ENCODE results near the gene RNF7. TPM values are rescaled to one million over a fixed set of nuclear protein-coding genes. Genes with fewer than 3 reads are reported as not detected.

Gene RNF7
- total RNA-seq, 2 donors from 2014 or later, result 53.9 to 54.7 TPM

DNA sequence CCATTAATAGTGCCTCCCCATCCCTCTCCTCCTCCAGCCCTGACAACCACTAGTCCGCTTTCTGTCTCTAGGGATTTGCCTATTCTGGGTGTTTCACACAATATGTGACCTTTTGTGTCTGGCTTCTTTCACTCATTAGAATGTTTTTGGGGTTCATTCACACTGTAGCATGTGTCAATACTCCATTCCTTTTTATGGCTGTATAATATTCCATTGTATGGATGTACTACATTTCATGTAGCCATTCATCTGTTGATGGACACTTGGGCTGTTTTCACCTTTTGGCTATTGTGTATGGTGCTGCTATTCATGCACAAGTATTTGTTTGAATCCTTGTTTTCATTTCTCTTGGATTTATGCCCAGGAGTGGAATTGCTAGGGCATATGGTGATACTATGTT, 41.6 kb downstream of the RNF7 start:
- ATAC-seq (ENCODE audit: insufficient number of reproducible peaks, low FRiP score, low read depth), result no peak

DNA sequence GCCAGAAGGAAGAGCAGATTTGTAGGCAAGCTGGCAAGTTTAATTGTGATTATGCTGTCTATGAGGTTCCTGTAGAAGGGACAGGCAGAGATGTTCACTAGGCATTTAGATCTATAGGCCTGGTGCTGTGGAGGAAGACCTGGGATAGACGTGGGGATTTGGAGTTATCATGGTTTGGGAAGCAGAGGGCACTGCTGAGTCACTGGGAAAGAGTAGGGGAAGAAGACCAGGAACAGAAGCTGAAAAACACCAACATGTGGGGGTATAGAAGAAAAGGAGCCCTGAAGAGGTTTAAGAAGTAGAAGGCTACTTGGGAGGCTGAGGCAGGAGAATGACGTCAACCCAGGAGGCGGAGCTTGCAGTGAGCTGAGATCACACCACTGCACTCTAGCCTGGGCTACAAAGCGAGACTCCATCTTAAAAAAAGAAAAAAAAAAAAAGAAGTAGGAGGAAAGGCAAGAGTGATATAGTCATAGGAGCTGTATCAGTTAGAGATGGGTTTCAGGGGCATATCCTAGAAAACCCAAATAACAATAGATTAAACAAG, 44.4 kb downstream of the RNF7 start:
- no peak for ATAC-seq (ENCODE audit: insufficient number of reproducible peaks, low FRiP score, low read depth)
- DNase-seq (ENCODE audit: low spot score), result no peak
- Histone ChIP-seq H3K27ac (no peak overlapping the region), H3K9me3 (no peaks in the 10 kb centered on the region), H3K36me3 (no peaks in the 10 kb centered on the region), H3K27me3 (replicated peaks; ENCODE audit: insufficient read depth) (no peaks in the 10 kb centered on the region), H3K4me1 (ENCODE audit: control insufficient read depth in 1 of 2, low read depth in 2 of 2) (no peaks in the 10 kb centered on the region), H3K4me3 (no peak overlapping the region)
- TF ChIP-seq, protein P1, sequence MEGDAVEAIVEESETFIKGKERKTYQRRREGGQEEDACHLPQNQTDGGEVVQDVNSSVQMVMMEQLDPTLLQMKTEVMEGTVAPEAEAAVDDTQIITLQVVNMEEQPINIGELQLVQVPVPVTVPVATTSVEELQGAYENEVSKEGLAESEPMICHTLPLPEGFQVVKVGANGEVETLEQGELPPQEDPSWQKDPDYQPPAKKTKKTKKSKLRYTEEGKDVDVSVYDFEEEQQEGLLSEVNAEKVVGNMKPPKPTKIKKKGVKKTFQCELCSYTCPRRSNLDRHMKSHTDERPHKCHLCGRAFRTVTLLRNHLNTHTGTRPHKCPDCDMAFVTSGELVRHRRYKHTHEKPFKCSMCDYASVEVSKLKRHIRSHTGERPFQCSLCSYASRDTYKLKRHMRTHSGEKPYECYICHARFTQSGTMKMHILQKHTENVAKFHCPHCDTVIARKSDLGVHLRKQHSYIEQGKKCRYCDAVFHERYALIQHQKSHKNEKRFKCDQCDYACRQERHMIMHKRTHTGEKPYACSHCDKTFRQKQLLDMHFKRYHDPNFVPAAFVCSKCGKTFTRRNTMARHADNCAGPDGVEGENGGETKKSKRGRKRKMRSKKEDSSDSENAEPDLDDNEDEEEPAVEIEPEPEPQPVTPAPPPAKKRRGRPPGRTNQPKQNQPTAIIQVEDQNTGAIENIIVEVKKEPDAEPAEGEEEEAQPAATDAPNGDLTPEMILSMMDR (IDR thresholded peaks at IDR 0.05), result no peak

More for the DNA sequence above, 41.6 kb downstream of the RNF7 start:
- no peak for DNase-seq (ENCODE audit: low spot score)
- Histone ChIP-seq H3K27me3 (replicated peaks; ENCODE audit: insufficient read depth) (no peaks in the 10 kb centered on the region), H3K9me3 (no peaks in the 10 kb centered on the region), H3K4me1 (ENCODE audit: control insufficient read depth in 1 of 2, low read depth in 2 of 2) (no peaks in the 10 kb centered on the region), H3K27ac (no peak overlapping the region), H3K36me3 (no peaks in the 10 kb centered on the region), H3K4me3 (no peak overlapping the region)
- TF ChIP-seq, protein P1 (IDR thresholded peaks at IDR 0.05), result no peak

DNA sequence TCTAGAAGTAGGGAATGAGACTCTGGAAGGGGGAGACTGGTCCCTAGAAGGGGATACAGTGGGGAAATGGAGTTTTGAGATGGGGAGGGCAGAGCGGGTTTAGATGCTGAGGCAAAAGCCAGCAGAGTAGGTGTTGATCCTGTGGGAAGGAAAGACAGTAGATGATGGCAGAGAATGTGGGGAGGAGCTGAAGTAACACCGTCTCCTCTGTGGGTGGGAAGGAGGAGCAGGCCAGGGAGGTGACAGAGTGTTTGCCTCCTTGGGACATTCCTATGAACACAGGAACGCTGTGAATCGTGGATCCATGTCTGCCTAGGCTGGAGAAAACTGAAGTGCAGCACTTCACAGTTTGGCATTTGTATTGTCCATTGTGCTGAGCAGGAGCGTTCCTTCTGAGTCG, 45.5 kb downstream of the RNF7 start:
- no peaks in the 10 kb centered on the region for H3K27me3 ChIP-seq (replicated peaks; ENCODE audit: insufficient read depth)
- no peaks in the 10 kb centered on the region for H3K9me3 ChIP-seq
- H3K36me3 ChIP-seq, result no peaks in the 10 kb centered on the region
- H3K4me3 ChIP-seq, result no peak overlapping the region
- ATAC-seq (ENCODE audit: insufficient number of reproducible peaks, low FRiP score, low read depth) (no peak), DNase-seq (ENCODE audit: low spot score) (no peak)
- TF ChIP-seq, protein P1 (IDR thresholded peaks at IDR 0.05), result no peak
- no peak overlapping the region for H3K27ac ChIP-seq
- no peaks in the 10 kb centered on the region for H3K4me1 ChIP-seq (ENCODE audit: control insufficient read depth in 1 of 2, low read depth in 2 of 2)

DNA sequence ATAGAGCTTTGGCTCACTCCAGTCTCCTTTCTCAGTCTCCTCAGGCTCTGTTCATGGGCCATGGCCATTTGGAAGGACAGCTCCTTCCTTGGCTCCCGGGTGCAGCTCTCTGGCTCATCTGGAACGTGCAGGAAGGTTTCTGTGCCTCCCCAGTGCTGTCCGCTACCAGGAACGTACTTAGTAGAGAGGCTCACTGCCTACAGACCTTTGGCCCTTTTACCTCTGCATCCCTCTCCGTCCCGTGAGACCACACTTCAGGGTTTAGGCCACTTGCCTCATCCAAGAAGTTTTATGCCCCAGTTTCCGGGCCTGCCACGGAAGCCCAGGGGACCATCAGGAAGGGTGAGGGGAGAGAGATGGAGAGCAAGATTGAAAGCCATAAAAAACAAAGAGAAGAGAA, 46.0 kb downstream of the RNF7 start:
- Histone ChIP-seq H3K9me3 (no peaks in the 10 kb centered on the region), H3K4me1 (ENCODE audit: control insufficient read depth in 1 of 2, low read depth in 2 of 2) (no peaks in the 10 kb centered on the region)
- no peak for DNase-seq (ENCODE audit: low spot score)

DNA sequence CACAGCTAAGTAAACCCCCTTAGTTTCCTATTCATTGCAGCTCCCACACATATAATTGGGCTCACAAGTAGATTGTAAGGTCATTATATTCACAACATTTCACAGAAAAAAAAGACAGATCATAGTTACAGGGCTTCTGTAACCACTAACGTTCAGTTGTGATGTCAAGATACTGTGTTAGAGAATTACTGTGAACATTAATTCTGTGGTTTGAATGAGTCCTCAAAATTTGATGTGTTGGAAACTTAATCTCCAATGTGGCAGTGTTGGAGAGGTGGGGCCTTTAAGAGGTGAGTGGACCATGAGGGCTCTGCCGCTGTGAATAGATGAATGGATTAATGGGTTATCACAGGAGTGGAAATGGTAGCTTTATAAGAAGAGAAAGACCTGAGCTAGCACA, 46.4 kb downstream of the RNF7 start:
- no peak for ATAC-seq (ENCODE audit: insufficient number of reproducible peaks, low FRiP score, low read depth)
- no peaks in the 10 kb centered on the region for H3K9me3 ChIP-seq
- TF ChIP-seq, protein P1 (IDR thresholded peaks at IDR 0.05), result no peak

More for the DNA sequence above, 46.0 kb downstream of the RNF7 start:
- no peak for ATAC-seq (ENCODE audit: insufficient number of reproducible peaks, low FRiP score, low read depth)
- H3K27ac ChIP-seq, result no peak overlapping the region
- H3K27me3 ChIP-seq (replicated peaks; ENCODE audit: insufficient read depth), result no peaks in the 10 kb centered on the region
- no peak overlapping the region for H3K4me3 ChIP-seq
- H3K36me3 ChIP-seq, result no peaks in the 10 kb centered on the region
- TF ChIP-seq, protein P1 (IDR thresholded peaks at IDR 0.05), result no peak

More for the DNA sequence above, 46.4 kb downstream of the RNF7 start:
- no peaks in the 10 kb centered on the region for H3K36me3 ChIP-seq
- no peaks in the 10 kb centered on the region for H3K27me3 ChIP-seq (replicated peaks; ENCODE audit: insufficient read depth)
- no peak overlapping the region for H3K27ac ChIP-seq
- no peak for DNase-seq (ENCODE audit: low spot score)
- no peak overlapping the region for H3K4me3 ChIP-seq
- H3K4me1 ChIP-seq (ENCODE audit: control insufficient read depth in 1 of 2, low read depth in 2 of 2), result no peaks in the 10 kb centered on the region
